GM19025 (cell line): ENCODE data around the gene TMEM131.

Experiments used
- ATAC-seq: cut with Tn5 transposase; IDR thresholded peaks from one replicate; pipeline ENCODE4 v1.9.1; 2021; ENCODE audit warnings: mild to moderate bottlenecking, low read depth, moderate library complexity; ENCODE audit not compliant: unreplicated experiment

TMEM131 gene

DNA sequence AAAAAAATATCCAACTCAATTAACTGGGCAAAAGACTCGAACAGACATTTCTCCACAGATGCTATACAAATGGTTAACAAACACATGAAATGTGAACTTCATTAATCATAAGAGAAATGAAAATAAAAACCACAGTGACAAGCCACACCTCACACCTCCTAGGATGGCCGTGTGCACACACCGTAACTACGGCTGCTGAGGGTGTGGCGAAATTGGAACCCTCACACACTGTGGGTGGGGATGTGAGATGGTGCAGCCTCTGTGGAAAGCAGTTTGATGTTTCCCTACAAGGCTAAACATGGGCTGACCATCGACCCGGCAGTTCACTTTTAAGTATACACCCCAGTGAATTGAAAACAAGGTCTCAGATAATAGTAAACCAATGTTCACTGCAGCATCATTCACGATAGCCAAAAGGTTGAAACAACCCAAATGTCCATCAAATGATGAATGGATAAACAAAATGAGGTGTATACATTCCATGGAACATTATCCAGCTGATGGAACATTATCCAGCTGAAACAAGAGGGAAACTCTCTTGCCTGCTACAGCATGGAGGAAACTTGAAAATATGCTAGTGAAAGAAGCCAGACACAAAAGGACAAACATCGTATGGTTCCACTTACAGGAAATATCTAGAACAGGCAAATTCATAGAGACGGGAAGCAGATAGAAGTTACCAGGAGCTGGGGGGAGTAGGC, 250.1 kb downstream of the TMEM131 start:
- ATAC-seq: no peak

DNA sequence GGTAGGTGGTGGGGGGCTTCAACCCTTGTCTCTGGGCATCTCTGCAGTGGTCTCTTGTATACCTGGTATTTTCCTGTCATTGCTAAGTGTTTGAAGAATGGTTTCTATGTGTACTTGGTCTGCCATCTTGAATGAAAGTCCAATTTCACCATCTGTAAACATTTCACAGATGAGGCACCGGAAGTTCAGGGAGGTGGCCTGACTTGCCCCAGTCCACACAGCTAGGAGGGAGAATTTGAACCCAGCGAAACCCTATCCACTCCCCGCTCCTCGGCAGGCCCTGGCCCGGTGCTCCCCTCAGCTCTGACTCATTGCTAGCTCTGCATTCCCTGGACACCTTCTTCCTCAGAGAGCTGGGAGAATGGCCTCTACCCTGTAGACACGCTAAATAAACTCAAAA, 251.8 kb downstream of the TMEM131 start:
- no peak for ATAC-seq

DNA sequence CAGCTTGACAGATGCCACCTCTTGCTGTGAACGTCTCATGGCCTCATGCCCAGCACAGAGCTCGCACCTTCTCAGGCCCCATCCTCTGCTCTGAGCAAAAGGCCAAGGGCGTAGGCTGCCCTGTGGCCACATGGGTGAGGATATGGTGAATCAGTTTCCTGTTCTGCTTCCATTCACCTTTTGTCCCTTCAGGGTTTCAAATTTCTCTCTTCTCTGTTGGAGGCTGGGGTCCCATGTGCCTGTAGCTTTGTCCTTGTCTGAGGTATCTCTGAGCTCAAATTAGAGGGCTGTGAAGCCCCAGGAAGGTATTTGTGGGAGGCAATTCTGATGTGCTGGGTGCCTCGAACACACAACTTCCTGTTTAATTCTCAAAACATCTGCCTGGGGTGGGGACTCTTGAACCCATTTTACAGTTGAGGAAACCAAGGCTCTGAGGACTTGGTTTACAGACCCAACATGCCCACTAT, 253.3 kb downstream of the TMEM131 start:
- no peak for ATAC-seq

DNA sequence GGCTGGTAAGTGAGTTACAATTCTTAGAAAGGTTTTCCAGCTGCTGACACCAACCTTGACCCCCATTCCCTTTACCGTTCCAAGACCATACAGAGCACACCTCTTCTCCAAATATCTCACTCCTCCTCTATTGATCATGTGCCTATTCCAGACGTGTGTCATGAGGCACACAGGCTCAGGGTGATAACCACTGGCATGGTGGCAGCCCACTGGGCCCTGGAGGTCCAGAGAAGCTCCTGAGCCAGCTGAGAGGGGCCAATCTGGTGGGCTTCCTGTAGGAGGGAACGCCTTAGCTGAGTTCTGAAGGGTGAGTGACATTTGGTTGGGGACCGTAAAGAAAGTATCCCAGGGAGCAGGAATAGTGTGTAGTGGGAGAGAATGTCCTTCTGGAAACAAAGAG, 254.1 kb downstream of the TMEM131 start:
- ATAC-seq: no peak

DNA sequence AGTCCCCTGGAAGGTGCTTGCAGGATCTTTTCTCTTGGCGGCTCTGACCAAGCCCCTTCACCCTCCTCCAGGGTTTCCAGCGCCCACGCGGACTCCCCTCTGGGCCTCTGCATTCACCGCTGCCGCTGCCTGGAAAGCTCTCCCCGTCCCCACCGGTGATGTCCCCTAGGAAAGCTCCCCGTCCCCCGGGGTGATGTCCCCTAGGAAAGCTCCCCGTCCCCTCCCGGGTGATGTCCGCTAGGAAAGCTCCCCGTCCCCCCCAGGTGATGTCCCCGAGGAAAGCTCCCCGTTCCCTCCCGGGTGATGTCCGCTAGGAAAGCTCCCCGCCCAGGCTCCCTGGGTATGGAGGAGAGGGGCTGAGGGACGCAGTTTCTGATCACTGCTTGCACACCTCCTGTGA, 254.5 kb downstream of the TMEM131 start:
- ATAC-seq: no peak

DNA sequence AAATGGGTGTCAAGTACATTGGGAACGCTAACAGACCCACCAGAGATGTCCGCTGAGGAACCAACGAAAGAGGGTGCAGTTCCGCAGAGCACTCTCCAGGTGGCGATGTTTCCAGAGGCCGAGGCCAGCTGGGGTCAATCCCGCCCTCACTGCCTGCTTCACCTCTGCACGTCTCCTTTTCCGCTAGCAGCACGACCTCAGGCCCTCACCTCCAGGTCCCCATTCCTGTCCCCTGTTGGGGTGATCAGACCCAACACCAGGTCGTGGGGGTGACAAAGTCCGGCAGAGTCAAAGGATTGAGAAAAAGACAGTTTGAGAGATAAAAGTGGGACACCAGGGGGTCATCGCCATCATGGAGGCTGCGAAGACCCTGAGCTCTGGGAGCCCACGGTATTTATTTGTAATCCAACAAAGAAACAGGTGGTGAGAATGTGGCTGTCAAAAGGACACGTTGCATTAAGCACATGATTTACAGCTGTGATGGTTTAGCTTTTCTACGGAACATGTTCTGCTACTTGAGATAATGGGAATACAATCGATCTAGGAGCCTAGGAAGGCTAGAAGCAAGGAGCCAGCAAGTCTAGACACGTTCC, 255.1 kb downstream of the TMEM131 start:
- ATAC-seq: no peak

GRCh38 chr2:97739893-97740245, 255.9 kb downstream of the TMEM131 start:
- no peak for ATAC-seq

GRCh38 chr2:97739020-97739892, 256.5 kb downstream of the TMEM131 start:
- no peak for ATAC-seq

DNA sequence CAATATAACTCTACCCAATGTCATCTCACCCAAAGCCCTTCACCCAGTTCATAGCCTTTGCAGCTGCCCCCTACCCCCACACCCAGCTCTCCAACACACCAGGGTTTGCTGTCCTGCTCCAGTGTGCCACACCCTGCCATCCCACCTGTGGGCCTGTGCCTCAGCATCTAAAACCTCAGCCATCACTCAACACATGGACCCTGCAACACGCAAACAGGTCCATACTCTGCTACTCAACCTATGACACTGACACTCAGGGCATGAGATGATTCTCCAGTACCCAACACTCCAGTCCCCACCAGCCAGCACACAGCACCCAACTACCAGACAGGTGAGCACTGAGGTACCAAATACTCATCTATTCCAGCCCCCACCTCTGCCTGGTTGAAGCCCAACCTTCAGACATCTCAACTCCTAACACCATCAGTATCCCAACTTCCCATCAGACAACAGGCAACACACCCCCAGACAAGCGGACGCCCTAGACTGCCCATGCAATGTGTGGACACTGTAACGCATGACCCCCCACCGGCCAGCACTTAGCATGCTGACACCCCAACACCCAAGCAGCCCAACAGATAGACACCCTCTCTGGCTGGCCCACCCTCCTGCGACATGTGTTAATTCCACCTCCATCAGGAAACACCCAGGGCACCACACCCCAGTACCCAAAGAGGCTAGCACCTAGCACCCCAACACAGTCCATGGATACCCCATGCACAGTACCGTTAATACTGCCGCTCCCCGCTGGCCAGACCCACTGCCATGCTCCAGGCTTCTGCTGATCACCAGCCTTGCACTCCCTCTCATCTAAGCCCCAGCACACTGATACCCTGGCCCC, 257.3 kb downstream of the TMEM131 start:
- no peak for ATAC-seq

- no peak for ATAC-seq
Observed at GRCh38 chr2:97737421-97738178, 258.1 kb downstream of the TMEM131 start.

GRCh38 chr2:97736608-97737330, 259.0 kb downstream of the TMEM131 start:
- ATAC-seq: no peak

DNA sequence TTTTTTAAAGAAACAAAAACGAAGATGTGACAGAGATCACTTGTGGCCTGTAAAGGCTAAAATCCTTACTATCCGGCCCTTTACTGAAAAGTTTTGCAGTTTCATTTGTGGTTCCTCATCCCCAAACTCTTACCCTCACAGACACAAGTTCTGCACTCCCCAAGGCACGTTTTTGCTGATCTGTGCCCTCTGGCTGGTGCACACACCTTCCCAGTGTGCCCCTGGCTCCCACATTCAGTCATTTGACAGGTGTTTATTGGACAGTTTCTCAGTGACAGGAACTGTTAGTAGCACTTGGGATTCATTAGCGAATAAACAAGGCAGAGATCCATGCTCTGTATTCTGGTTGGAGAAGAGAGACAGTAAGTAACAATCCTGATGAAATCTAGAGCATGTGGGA, 259.6 kb downstream of the TMEM131 start:
- ATAC-seq: no peak

DNA sequence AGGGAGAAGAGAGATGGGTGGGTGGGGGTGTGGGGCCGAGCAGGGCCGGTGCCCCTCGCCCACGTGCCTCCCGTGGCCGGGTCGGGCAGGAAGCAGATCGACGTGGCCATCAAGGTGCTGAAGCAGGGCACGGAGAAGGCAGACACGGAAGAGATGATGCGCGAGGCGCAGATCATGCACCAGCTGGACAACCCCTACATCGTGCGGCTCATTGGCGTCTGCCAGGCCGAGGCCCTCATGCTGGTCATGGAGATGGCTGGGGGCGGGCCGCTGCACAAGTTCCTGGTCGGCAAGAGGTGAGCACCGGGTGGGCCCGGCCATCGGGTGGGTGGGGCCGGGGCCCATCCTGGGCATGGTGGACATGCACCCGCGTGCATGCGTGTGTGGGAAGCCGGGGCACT, 260.6 kb downstream of the TMEM131 start:
- ATAC-seq: no peak

DNA sequence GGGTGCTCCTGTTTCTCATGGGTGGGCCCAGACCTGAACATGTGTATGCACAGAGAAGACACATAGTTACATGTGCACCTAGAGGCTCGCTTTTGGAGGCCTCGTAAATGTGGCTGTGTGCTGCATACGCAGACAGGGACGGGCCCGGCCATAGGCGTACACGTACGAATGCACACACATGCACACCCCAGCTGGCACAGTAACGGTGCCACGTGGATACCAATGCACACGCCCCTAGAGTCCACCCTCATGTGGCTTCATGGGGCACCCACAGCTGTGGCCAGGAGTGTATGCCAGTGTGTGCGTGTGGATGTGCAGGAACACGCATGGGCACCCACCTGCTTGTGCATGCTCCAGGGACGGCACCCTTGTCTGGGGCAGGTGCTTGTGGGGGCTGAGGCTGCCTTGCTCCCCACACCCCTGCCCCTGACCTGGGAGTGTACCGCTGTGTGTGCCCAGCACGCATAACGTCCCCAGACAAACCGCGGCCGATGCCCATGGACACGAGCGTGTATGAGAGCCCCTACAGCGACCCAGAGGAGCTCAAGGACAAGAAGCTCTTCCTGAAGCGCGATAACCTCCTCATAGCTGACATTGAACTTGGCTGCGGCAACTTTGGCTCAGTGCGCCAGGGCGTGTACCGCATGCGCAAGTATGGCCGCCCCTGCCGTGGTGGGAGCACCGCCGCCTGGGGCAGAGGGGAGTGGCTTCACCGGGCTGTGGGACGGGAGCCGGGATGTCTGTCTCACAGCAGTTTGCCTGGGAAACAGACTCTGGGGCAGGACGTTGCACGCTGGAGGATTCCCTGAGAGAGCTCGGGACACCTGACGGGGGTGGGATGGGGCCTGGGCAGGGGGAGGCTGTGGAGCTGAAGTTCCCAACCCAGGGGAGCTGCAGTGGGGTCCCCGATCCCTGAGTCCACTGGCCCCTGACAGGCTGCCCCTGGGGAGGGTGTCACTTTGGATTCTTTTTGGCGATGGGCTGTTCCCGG, 261.4 kb downstream of the TMEM131 start:
- no peak for ATAC-seq

- no peak for ATAC-seq
Observed at GRCh38 chr2:97733341-97734035, 262.3 kb downstream of the TMEM131 start.

DNA sequence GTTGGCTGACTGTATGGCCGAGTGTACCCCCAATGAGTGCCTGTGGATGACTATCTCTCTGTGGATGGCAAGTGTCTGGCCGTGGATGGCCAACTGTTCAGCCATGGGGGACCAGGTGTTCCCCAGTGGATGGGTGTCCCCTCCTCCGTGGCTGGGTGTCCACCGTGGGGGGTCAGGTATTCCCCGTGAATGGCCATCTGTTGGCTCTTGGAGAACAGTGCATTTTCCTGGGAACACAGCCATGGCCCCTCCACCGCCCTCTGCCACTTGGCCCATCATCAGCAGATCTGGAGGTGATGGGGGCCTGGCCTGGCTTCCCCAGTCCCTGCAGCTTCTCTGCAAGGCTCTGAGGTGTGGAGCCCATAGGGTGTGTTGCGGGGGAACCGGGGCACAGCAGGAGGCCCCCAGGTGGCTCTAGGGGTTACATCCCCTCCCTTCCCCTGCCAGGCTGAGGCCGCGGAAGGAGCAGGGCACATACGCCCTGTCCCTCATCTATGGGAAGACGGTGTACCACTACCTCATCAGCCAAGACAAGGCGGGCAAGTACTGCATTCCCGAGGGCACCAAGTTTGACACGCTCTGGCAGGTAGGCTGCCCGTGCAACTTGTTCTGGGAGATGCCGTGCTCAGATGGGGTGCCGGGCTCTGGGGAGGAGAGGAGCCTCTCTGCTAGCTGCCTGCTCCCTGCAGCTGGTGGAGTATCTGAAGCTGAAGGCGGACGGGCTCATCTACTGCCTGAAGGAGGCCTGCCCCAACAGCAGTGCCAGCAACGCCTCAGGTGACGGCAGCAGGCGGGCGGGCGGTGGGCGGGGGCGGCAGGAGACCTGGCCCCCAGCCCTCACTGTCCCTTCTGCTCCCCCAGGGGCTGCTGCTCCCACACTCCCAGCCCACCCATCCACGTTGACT, 263.1 kb downstream of the TMEM131 start:
- ATAC-seq: no peak
